ENCODE results near the gene PLD6. TPM values are rescaled to one million over a fixed set of nuclear protein-coding genes. Genes with fewer than 3 reads are reported as not detected.
A peak's percentile ranks its signal among the peaks of the same experiment; 100 is the strongest.

The PLD6 gene
- total RNA-seq, 1 donor, result 4.3 TPM

DNA sequence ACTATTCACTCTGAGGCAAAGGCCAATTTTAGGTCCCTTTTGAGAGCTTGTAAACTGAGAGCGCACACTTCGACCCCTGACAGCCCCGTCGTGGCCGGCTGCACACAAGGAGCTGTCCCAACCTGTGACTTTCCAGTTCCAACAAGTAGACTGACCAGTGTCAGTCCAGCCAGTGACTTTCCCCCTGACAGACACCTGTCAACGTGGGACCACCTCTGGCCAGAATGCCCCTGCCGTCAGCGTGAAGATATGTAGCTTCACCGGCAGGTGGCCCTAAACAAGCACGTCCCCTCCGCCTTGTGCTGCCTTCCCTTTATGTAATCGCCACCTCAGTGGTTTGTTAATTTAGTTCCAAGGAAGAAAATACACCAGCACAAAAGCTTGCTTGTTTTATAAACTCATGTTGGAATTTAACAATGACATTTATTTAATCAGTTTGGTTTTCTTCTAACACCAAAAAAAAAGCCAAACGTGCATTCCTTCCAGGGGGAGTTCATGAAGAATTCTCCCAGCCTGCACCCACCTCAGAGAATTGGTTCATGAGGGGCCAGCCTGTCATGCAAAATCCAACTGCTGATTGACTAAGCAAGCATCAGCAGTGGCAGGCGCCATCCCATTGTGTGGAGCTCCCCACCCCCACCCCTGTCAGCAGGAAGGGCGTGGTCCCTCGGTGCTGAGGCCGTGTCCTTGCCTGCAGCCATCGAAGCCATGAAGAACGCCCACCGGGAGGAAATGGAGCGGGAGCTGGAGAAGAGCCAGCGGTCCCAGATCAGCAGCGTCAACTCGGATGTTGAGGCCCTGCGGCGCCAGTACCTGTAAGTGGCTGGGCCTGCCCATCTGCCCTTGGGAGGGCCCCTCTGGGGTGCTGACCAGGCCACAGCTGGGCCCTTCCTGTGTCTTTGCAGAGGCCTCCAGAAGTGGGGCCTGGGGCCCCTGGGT is 33.9 kb downstream of the PLD6 start:
- H3K4me3 ChIP-seq (ENCODE audit: low read depth, low read length), result no peak overlapping the region
- no peak for DNase-seq (ENCODE audit: low read depth)
- TF ChIP-seq, protein P1, sequence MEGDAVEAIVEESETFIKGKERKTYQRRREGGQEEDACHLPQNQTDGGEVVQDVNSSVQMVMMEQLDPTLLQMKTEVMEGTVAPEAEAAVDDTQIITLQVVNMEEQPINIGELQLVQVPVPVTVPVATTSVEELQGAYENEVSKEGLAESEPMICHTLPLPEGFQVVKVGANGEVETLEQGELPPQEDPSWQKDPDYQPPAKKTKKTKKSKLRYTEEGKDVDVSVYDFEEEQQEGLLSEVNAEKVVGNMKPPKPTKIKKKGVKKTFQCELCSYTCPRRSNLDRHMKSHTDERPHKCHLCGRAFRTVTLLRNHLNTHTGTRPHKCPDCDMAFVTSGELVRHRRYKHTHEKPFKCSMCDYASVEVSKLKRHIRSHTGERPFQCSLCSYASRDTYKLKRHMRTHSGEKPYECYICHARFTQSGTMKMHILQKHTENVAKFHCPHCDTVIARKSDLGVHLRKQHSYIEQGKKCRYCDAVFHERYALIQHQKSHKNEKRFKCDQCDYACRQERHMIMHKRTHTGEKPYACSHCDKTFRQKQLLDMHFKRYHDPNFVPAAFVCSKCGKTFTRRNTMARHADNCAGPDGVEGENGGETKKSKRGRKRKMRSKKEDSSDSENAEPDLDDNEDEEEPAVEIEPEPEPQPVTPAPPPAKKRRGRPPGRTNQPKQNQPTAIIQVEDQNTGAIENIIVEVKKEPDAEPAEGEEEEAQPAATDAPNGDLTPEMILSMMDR (IDR thresholded peaks at IDR 0.05; ENCODE audit: insufficient read depth, low read length), result no peak

DNA sequence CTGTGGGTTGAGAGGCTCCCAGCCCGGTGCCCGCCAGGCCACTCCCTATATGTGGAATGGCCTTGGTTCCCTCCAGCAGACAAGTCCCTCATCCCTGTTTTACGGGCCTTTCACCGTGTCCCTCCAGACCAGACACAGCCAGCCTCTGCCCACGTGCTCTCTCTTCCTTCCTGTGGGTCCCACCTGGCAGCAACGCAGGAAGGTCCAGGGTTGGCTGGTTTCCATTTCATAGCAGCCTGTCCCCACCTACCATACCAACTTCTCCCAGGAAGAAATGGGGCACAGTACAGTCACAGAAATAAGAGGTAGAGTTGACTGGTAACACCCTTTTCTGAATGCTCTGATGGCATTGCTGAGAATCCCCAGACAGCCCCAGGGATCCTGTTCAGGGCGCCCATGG is 34.9 kb downstream of the PLD6 start:
- no peak overlapping the region for H3K4me3 ChIP-seq (ENCODE audit: low read depth, low read length)
- no peak for DNase-seq (ENCODE audit: low read depth)
- TF ChIP-seq, protein P1 (IDR thresholded peaks at IDR 0.05; ENCODE audit: insufficient read depth, low read length), result no peak

DNA sequence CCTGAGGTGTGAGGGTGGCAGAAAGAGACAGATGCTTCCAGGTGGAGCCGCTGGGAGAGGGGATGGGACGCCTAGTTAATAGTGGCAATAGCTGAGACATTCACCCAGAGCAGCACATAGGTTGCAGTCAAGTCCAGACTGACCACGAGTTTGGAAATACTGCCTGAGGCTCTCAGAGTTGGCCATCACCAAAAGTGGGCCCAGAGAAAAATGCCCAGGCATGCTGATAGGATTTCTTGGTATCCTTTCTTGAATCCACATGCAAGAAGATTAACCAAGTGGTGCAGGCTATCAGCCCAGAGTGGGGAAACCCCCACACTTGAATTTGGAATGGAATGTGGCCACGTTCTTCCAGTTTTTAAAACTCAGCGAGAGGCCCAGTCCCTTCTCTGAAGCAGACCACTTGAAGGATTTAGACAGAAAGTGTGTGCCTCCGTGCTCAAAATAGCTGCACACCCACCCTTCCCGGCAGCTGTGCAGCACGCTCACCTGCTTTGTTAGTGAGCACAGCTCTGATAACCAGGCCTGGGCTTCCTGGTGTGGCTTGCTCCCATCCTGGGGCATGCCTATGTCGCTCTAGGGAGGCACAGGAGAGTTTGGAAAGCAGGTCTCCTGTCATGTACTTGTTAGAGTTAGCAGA is 35.7 kb downstream of the PLD6 start:
- TF ChIP-seq, protein P1 (IDR thresholded peaks at IDR 0.05; ENCODE audit: insufficient read depth, low read length), result no peak
- no peak overlapping the region for H3K4me3 ChIP-seq (ENCODE audit: low read depth, low read length)
- peak; percentile 64 for DNase-seq (ENCODE audit: low read depth)

DNA sequence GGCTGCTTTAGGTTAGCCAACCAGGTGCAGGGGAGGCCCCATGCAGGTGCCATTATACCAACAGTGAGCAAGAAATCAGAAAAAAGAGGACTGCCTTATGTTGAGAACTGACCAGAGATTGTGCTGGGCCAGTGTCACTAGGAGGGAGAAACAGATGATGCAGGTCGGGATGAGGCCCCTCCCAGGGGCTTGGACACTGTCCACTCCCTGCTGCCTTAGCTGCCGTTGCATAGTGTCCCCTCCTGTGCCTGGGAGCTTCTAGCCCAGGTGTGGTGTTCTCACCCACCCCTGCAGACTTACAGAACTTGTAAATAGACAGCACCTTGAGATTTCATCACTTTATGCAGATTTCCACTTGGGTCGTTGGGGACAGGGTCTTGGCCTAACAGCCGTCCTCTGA is 36.7 kb downstream of the PLD6 start:
- DNase-seq (ENCODE audit: low read depth), result no peak
- H3K4me3 ChIP-seq (ENCODE audit: low read depth, low read length), result no peak overlapping the region
- TF ChIP-seq, protein P1 (IDR thresholded peaks at IDR 0.05; ENCODE audit: insufficient read depth, low read length), result no peak

DNA sequence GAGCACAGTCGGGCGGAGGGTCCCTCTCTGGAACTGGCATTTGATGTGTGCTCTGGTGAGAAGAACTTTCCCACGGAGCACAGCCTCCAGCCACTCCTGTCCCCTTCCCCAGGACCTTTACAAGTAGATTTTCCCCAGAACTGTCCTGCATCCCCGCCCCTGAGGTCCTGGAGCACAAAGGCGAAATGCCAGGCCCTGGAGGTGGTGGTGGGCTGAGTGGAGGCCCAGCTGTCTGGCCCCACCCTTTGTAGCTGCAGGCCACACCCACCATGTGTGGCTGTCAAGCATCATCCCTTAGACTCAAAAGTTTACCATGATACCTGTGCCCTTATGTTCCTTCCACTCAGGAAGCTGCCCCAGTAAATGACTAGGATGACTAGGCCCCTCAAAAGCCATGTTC is 37.7 kb downstream of the PLD6 start:
- TF ChIP-seq, protein P1 (IDR thresholded peaks at IDR 0.05; ENCODE audit: insufficient read depth, low read length), result no peak
- no peak overlapping the region for H3K4me3 ChIP-seq (ENCODE audit: low read depth, low read length)
- no peak for DNase-seq (ENCODE audit: low read depth)

DNA sequence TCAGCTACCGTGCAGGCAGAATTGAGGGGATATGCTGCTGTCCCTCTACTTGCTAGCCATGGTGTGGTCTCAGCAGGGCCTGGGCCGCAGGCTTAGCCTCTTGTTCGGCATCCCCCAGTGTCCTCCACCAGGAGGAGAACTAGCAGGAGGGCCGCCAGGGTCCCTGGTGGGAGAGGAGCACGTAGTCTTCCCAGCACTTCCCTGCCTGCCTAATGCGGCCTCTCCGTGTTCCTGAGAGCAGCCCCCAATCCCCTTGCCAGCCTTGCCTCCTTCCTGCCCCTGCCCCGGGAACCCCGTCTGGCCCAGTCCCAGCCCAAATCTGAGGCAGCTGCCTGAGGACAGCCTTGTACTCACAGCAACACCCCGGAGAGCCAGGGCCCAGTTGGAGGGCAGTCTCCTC is 38.1 kb downstream of the PLD6 start:
- H3K4me3 ChIP-seq (ENCODE audit: low read depth, low read length), result no peak overlapping the region
- TF ChIP-seq, protein P1 (IDR thresholded peaks at IDR 0.05; ENCODE audit: insufficient read depth, low read length), result no peak
- DNase-seq (ENCODE audit: low read depth), result no peak

Data from fibroblast of the aortic adventitia (primary cell).